ENCODE data around the gene ESPN.

Gene ESPN

DNA sequence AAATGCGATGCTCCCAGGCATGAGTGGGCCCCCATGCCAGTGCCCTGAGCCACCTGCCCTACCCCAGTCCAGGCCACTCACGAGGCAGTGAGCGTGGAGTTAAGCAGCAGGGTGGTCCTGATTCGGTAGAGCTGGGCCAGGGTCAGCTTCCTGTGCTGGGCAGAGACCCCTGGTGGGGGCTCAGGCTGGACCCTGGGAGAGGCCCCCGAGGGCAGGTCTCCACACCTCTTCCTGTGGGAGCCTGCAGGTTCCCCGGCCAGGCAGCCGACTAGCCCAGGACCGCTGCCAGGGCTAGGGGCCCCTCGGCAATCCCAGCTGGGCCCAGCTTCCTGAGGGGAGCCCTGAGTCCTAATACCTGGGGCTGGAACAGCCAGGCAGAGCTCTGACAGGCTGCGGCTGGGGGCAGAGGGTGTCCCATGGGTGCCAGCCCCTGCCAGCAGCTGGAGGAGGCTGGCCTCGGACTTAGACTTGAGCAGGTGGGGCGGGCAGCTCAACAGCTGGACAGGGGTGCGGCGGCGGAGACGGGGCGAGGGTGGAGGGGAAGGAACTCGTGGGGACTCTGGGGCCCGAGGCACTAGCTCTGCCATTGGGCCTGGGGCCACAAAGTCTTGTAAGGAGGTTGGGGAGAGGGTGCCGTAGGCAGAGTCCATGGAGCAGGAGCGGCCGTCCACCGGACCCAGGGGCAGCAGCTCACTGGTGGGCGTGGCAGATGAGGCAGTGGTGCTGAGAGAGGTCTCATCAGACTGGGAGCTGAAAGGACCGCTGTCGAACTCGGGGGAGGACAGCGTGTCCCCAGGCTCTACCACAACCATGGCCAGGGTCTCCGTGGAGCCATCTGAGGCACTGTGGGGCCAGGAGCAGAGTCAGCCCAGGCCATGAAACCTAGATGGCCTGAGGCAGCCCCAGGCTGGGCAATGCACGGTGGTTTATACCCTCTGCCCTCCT lies 43.4 kb downstream of the ESPN start:
- DNase-seq: no peak

DNA sequence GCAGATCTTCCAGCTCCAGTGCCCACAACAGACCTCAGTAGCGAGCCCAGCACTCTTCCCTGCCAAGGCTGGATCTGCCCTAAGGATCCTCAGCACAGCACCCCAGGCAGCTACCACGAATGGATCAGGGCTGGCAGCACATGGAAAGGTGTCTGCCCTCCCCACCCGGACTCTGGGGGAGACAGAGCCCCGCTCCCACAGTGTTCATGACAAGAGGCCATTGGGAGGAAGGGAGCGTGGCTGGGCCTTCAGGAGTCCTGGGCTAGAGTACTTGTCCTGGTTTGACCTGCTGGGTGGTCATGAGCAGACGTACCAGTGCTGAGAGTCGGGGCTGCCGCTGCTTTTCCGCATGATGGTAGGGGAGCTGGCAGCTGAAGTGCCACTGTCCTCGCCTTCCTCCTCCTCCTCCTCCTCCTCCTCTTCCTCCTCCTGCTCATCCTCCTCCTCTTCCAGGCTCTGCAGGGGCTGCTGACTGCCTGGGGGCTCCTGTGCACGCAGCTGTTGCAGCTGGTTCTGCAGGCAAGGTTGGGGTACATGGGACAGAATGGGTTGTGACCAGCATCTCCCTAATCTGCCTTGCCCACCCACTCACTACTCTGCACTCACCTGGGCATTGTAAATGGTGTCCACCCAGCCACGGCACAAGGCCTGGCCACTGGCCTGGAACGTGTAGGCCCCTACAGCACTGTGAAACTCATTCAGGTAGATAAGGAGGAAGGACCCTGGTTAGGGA lies 44.3 kb downstream of the ESPN start:
- DNase-seq: no peak

DNA sequence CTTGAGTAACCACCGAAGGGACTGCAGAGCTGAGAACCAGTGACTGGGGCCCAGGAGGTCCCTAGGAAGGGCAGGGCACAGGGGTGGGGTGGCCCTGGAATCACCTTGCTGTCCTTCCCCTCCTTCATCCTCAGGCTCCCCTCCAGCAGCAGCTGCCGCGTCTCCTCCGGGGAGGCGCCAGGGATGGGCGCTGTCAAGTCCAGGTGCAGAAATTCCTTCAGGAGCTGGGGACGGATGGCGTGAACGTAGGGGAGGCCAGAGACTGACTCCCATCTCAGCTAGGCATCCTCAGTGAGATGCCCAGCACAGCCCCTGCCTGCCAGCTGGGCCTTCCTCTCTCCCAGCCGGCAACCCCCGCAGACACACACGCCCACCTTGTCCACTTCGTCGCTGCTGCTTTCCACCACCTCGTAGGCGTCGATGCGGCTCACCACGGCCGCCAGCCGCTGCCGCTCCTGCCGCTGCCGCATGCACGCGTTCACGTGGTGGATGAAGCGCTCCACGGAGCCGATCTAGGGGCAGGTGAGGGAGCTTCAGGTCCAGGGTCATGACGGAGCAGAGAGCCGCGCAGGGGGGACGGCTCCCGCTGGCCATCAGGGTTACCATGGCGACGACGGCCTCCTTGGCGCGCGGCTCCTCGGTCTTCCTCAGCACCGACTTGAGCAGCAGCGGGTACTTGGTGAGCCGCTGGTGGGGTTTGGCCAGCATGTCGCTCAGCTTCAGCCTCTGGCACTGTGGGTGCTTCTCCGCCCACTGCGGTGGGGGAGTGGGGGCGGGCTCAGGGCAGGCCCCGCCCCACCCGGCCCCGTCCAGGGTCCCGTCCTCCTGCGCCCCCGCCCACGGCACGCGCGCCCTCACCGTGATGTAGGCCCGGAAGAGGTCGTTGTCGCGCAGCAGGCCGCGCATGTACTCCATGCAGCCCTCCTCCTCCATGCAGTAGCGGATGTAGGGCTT lies 45.8 kb downstream of the ESPN start:
- DNase-seq: no peak

DNA sequence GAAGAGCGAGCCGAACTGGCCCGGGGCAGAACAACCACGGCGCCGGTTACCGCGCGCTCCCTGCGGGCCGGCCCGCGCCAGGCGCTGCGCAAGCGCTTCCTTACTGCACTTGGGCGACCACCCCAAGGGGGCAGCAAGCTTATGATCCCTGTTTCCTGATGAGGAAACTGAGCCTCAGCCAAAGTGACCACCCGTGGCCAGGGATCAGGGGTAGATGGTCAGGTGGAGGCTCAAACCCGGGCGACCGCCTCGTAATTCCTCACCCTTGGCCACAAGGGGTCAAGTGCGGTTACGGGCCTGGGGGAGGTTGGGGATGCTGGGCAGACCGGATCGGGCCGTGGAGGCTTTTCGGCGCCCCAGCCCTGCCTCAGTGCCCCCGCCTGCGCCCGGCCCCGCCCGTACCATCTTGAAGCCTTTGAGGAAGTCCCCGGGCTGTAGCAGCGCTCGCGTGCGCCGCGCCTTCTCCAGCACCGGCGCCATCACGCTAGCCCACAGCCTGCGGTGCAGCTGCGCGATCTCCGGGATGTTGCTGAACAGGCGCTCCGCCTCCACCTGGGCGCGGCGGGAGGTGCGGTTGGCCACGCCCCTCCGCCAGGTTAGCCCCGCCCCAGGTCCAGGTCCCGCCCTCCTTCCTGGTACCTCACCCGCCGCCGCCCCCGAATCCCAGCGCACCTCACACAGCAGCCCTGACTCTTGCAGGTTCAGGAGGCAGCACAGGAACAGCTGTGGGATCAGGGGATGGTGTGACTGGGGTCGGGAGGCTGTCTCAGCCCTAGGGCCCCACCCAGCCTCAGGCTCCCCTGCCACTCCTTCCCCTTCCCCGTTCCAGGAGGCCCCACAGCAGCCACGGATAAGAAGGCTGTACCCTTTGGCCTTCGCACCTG lies 46.8 kb downstream of the ESPN start:
- no peak for DNase-seq

DNA sequence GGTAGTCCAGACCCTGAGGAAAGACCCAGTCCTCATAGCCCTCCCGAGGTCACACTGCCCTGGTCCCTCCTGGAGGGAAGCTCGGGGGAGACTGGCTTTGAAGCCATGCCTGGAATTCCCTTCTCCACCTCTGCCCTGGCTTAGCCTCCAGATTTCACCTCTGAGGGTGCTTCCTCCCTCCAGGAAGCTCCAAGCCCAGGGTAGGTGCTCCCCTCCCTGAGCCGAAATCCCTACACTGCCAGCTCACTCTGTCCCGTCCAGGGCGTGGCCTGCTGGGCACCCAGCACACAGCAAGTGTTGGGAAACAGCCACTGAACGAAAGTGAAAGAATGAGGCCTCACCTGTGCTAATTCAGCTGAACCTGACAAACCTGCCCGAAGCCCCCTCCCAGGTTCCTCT lies 47.4 kb downstream of the ESPN start:
- DNase-seq: no peak

DNA sequence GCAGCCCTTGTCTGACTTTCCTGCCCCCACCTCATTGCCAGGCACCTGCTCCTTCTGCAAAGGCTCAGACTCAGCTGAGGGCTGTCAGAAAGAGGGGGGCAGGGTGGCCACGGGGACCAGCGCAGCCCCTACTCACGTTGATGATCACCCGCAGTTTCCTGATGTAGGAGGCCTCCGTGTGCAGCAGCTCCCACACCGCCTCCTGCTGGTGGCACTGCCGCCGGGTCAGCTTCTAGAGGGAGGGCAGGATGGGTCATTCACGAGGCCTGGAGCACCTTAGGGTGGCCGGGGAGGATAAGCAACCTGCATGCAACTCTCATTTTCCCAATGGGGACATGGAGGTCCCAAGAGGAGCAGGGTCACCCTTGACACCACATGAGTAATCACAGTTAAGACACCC lies 47.8 kb downstream of the ESPN start:
- DNase-seq: no peak

DNA sequence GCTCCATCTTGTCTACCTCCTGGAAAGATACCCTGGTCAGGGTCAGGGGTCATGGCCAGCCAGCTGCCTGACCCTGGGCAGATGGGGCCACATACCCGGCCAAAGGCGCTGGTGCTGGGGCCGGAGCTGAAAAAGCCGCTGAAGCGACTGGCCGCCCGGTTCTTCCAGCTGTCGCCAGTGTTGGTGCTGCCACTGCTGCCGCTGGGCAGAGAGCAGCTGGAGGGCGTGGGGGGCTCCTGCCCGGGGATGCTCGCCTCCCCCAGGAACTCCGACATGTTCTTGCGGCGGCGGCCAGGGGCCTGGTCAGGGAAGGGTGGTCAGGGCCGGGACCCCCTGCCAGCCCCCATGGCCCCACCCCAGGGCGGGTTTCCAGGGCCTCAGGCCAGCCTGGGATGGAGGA lies 48.6 kb downstream of the ESPN start:
- DNase-seq: no peak

DNA sequence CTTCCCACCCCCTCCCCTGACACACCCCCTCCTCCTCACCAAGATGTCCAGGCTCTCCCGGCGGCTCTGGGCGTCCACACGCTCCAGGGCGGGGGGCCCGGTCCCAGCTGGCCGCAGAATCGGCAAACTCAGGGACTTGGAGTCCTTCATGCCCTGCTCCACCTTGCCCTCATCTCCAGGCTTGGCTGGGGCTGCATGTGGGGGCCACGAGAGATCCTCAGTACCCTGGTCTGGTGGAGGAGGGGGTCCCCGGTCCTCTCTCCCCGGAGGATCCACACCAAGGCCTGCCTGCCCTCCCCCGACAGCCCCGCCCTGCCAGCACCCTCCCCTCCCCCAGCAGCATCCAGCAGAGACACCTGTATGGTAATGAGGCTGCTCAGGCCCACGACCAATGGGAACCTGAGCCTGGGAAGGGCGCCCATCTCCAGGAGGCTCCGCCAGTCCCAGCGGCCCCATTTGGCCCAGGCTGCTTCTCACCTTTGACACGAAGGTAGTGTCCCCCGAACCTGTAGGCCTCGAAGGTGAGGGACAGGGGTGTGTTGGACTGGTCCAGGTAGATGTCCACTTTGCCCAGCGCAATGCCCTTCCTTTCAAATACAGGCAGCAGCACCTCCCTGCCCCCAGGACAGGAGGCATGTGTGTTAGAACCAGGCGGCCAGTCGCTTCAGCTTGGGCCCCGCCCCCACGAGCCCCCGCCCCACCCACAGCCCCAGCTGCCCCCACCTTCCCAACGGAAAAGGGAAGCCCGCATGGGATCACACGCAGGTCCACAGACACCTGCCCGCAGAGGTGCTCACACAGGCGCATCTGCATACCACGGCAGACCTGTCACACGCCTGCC lies 49.6 kb downstream of the ESPN start:
- DNase-seq: peak; percentile 45

DNA sequence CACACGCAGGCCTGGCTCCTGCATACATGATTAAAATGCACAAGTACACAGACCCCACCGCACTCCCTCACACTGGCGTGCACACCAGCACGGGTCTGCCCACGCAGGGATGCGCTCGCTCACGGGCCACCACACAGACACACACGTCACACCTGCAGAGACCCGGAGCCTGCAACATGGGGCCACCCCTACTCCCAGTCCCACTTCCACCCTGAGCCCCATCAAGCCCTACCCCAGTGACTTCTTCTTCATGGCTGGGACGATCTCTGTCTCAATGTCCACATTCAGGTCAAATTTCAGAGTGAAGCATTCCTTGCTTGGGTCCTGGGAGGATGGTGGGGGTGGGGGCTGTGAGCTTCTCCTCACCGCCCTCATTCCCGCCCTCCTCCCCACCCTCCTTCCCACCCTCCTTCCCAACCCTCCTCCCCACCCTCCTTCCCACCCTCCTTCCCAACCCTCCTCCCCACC lies 50.3 kb downstream of the ESPN start:
- no peak for DNase-seq

DNA sequence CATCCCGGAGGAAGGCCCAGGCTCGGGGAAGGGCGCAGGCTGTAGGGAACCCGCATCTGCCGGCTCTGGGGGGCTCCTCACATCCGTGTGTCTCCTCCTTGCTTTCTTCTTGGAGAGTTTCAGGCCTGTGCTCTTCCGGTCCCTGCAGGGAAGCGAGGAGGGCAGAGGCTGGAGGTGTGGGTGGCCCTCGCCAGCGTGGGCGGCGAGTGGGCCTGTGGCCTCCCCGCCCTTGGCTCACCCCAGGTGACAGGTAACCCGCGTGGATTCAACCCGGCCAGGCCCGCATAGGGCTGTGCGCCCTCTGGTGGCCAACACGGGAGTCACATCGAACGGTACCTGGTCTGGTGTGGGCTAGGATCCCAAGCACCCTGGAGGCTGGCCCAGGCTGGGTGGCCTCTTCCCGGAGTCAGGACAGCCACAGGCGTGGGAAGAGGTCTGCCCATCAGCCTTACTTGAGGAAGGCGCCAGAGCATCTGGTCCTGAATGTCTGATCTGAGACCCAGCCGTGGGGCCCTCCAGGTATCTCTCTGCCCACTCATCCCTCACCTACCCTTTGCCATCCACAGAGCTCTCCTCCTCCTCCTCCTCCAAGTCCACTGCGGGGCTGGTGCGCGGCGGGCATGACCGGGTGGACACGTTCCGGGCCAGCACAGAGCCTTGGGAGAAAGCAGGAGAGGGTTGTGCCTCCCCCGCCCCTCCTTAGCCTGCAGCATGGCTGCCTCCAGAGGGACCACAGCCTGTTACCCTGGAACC lies 51.0 kb downstream of the ESPN start:
- no peak for DNase-seq

DNA sequence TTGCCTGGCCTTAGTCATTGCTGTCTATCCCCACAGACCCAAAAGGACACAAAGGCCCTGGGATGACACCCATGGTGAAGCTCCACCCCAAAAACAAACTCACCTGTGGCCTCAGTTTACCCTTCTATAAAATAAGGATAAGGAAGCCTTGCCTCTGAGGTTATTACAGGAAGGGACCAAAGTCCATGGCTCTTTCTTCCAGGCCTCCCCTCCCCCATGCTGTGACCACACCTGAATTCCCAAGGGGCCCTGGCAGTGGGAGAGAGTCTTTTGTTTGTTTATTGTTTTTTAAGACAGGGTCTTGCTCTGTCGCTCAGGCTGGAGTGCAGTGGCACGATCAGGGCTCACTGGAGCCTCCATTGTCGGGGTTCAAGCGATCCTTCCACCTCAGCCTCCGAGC lies 51.9 kb downstream of the ESPN start:
- no peak for DNase-seq

DNA sequence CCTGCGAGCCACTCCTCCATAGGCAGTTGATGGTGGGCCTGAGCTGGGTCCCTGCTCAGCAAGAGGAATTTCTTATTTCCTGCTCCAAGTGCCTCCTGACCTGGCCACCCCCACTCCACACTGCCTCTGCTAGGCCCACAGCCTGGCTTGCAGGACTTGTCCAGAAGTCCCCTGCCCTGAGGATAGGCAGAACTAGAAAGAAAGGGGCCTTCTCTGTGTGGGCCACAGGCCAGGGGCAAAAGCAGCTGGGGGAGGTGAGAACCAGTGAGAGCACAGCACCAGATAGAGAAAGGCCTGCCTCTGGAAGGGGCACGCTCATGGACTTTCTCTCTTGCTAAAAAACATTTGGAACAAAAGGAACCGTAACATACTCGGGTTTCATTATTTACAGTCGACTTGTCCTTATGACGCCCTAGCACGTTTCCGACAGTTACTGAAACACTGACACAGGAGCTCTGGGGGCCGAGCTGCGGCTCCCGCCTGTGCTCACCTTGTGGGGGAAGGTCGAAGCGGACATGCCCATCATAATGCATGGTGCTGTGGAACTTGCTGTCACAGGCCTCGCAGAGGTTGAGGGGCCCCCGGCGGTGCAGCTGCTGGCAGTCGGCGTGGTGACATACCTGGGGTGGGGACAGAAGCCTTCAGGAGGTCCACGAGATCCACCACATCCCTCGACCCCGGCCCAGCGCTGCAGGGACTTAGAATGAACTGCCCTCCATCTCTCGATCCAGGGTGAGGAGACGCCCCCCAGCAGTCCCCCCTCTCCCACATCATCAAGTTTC lies 52.7 kb downstream of the ESPN start:
- DNase-seq: no peak

DNA sequence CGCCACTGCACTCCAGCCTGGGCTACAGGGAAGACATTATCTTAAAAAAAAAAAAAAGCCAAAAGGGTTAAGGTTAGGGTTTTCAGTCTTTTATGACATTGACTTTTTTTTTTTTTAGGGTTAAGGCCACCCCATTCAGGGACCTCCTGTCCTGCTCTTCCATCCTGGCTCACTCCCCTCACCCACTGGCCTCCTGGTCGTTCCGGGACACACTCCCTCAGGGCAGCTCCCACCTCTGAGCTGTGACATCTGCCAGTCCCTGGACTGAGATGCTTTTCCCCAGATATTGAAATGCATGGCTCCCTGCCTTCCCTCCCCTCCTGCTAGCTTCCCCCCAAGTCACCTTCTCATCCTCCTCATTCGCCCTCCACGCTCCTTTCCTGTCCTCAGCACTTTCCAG lies 57.2 kb downstream of the ESPN start:
- DNase-seq: no peak

DNA sequence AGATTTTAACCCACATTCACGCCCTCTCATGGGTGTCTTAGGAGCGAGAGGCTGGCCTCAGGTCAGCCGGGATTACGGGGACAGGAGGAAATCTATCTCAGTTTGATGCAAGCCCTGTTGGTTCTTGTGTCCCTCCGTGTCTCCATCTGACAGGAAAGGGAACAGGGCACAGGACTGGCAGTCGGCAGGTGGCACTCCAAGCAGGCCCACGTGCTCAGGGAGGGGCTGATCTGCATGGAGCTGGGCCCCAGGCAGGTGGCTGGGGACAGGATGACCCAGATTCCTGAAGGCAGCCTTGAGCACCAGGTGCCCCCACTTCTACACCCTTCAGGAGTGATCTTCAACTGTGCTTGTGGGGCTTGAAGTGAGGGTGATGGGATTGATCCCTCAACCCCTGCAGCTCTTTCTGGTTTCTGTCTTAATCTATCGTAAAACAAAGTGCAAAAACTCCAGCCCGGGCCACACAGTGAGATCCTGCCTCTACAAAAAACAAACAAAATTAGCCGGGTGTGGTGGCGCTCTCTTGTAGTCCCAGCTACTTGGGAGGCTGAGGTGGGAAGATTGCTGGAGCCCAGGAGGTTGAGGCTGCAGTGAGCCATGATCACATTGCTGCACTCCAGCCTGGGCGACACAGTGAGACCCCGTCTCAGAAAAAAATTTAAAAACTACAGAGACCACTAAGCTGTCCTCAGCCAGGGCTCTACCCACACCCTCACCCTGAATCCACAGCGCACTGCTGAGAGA lies 58.6 kb downstream of the ESPN start:
- DNase-seq: no peak

DNA sequence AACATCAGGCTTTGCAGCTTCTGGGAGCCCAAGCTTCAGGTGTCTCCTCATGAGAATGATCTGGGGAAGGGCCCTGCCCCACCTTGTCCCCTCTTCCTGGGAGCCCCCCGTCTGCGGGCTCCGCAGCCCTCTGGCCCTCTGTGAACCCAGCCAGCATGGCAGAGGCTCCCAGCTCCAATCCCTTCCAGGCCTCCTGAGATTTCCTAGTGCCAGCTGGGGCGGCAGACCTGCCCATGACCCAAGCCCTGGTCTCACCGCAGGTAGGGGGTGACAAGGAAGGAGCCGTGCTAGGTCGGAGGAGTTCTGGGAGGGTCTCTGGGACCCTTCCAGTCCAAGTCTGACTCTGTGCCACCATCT lies 59.2 kb downstream of the ESPN start:
- no peak for DNase-seq

DNA sequence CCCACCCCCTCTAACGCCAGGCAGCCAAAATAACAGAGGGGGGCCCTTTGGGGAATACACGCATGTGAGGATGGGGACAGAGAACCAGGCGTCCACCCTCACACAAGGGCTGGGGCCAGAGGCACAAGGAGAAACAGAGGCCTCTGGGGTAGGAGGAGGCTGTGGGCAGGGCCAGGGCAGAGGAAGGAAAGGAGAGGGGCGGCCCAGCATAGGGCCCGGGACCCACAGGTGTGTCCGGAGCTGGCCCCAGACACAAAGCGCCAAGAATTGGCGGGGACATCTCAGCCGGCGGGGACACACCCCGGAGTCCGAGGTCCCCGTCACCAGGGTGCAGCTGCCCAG lies 60.2 kb downstream of the ESPN start:
- no peak for DNase-seq

DNA sequence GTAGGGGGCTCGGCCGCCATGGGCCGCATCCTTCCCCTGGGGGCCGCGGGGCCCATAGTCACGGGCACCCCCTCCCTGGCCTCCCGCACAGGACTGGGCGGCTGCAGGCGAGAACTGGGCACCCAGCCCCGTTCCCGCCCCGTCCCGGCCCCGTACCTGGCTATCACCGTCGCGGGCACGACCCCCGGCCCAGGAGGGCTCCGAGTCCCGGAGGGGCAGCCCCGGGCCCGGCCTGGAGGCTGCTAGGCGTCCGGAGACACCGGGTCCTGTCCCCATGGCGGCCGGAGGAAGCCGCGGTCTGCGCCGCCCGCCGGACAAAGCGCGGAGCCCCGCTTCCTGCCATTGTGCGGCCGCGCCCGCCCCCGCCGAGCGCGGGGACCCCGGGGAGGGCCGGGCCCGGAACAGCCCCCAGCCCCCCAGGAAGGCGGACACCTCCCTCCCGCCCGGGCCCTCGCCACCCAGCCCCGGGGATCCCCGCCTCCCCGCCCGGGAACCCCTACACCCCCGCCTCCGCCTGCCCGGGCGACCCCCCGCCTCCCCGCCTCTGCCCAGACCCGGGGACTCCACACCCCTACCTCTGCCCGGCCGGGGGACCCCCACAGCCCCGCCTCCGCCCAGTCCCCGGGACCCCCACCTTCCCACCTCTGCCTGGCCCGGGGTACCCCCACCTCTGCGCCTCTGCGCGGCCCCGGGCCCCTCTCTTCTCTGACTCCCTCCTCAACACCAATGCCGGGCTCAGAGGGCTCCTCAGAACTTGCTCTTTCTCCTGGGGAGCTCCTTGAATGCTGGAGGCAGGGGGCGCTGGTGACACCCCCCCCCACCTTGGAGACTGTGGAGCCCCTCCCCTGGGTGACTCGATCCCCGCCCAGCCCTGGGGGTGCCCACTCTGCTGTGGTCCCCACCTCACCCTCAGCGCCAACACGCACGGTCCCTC lies 60.9 kb downstream of the ESPN start:
- DNase-seq: no peak

Measured in NCI-H1436 treated with DMSO at 0.1 percent for 48 hours (cell line).